ENCODE results near the gene TMEM107. TPM values are rescaled to one million over a fixed set of nuclear protein-coding genes. Genes with fewer than 3 reads are reported as not detected.

The TMEM107 gene
- total RNA-seq, 1 donor from 2014 or later, result 12.8 TPM

DNA sequence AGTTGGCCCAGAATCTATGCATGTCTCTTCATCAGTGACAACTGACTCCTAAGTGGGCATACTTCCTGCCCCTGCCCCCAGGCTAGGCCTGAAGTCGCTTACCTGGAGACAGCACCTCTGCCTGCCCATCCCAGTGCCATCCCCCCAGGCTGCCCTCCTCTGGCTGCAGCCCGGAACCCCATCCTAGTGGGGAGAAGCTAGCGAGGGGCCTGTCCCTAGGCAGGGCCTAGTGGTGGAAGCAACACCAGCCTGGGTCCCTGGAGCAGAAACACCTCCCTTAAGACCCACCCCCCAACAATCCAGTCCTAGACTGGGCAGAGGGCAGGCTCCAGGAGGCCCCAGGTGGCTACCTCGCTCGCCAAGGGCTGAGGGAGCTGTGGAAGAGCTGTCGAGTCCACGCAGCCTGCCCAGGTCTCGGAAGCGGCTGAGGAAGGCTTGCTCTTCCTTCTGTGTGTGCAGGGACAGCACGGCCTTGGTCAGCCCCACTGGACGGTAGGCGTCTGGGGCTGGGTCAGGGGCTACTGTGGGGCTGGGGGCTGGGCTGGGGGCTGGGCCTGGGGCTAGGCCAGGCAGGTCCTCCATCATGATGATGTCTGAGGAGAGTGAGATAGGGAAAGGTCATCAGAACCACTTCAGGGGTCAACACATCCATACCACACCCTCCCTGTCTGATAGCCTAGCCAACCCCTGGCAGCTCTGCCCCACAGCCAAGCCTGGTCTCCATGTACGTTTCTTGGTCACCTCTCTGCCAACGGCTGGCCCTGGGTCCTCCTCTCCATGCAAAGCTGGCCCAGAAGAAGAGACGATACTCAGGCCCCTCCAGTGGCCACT is 31.6 kb downstream of the TMEM107 start:
- H3K9me3 Mint-ChIP-seq (ENCODE audit: unreplicated experiment), result peaks cover 4% of the 10 kb centered on the region
- no peak for DNase-seq
- TF ChIP-seq, protein P1, sequence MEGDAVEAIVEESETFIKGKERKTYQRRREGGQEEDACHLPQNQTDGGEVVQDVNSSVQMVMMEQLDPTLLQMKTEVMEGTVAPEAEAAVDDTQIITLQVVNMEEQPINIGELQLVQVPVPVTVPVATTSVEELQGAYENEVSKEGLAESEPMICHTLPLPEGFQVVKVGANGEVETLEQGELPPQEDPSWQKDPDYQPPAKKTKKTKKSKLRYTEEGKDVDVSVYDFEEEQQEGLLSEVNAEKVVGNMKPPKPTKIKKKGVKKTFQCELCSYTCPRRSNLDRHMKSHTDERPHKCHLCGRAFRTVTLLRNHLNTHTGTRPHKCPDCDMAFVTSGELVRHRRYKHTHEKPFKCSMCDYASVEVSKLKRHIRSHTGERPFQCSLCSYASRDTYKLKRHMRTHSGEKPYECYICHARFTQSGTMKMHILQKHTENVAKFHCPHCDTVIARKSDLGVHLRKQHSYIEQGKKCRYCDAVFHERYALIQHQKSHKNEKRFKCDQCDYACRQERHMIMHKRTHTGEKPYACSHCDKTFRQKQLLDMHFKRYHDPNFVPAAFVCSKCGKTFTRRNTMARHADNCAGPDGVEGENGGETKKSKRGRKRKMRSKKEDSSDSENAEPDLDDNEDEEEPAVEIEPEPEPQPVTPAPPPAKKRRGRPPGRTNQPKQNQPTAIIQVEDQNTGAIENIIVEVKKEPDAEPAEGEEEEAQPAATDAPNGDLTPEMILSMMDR (IDR thresholded peaks at IDR 0.05; ENCODE audit: partially characterized antibody, unreplicated experiment), result no peak
- no peaks in the 10 kb centered on the region for H3K4me1 Mint-ChIP-seq (ENCODE audit: low read depth, unreplicated experiment)
- H3K27me3 Mint-ChIP-seq (ENCODE audit: unreplicated experiment), result peaks cover 5% of the 10 kb centered on the region
- no peak overlapping the region for H3K27ac Mint-ChIP-seq (ENCODE audit: unreplicated experiment)
- H3K4me3 Mint-ChIP-seq (ENCODE audit: unreplicated experiment), result no peak overlapping the region
- no peaks in the 10 kb centered on the region for H3K36me3 Mint-ChIP-seq (ENCODE audit: unreplicated experiment)

DNA sequence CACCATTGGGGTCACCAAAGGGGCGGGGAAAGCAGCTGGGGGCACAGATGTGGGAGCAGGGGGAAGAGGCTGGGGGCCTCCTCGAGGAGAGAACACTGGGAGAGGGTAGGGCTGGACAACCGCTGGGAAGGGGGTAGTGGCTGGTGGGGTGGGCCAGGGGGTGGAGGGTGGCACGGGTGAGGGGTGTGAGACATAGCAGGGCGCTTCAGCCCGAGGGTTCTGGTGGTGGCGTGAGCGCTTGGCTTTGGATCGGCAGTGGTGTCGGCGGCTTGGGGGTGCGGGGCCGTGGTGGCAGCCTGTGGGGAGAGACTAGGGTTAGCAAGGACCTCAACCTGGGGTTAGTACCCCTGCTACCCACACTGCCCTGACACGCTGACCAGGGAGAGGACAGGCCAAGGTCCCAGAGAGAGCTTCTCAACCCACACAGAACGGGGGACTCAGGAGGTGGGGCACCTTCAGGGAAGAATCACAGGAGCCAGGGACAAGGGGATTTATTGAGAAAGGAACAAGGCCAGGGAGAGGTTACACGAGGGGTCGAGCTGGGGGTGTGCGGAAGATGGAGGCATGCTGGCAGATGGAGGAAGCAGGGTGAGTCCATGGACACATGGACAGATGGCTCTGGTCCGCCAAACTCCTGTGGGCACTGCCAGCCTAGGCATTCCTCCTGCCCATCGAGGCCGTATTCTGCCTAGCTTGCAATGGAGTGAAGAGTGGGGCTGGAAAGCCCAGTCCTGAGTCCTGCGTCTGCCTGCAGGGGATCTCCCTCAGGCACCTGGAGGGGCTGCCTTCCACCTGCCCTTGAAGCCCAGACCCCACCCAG is 32.4 kb downstream of the TMEM107 start:
- H3K27ac Mint-ChIP-seq (ENCODE audit: unreplicated experiment), result no peak overlapping the region
- DNase-seq, result no peak
- TF ChIP-seq, protein P1 (IDR thresholded peaks at IDR 0.05; ENCODE audit: partially characterized antibody, unreplicated experiment), result no peak
- peaks cover 2% of the 10 kb centered on the region for H3K4me1 Mint-ChIP-seq (ENCODE audit: low read depth, unreplicated experiment)
- no peaks in the 10 kb centered on the region for H3K36me3 Mint-ChIP-seq (ENCODE audit: unreplicated experiment)
- no peak overlapping the region for H3K4me3 Mint-ChIP-seq (ENCODE audit: unreplicated experiment)
- H3K9me3 Mint-ChIP-seq (ENCODE audit: unreplicated experiment), result peaks cover 4% of the 10 kb centered on the region
- peaks cover 5% of the 10 kb centered on the region for H3K27me3 Mint-ChIP-seq (ENCODE audit: unreplicated experiment)

GRCh38 chr17:8142887-8143580 is 33.1 kb downstream of the TMEM107 start:
- TF ChIP-seq, protein P1 (IDR thresholded peaks at IDR 0.05; ENCODE audit: partially characterized antibody, unreplicated experiment), result no peak
- no peak overlapping the region for H3K27ac Mint-ChIP-seq (ENCODE audit: unreplicated experiment)
- peaks cover 2% of the 10 kb centered on the region for H3K4me1 Mint-ChIP-seq (ENCODE audit: low read depth, unreplicated experiment)
- no peak for DNase-seq
- peaks cover 5% of the 10 kb centered on the region for H3K27me3 Mint-ChIP-seq (ENCODE audit: unreplicated experiment)
- peaks cover 4% of the 10 kb centered on the region for H3K9me3 Mint-ChIP-seq (ENCODE audit: unreplicated experiment)
- H3K36me3 Mint-ChIP-seq (ENCODE audit: unreplicated experiment), result no peaks in the 10 kb centered on the region
- H3K4me3 Mint-ChIP-seq (ENCODE audit: unreplicated experiment), result no peak overlapping the region

DNA sequence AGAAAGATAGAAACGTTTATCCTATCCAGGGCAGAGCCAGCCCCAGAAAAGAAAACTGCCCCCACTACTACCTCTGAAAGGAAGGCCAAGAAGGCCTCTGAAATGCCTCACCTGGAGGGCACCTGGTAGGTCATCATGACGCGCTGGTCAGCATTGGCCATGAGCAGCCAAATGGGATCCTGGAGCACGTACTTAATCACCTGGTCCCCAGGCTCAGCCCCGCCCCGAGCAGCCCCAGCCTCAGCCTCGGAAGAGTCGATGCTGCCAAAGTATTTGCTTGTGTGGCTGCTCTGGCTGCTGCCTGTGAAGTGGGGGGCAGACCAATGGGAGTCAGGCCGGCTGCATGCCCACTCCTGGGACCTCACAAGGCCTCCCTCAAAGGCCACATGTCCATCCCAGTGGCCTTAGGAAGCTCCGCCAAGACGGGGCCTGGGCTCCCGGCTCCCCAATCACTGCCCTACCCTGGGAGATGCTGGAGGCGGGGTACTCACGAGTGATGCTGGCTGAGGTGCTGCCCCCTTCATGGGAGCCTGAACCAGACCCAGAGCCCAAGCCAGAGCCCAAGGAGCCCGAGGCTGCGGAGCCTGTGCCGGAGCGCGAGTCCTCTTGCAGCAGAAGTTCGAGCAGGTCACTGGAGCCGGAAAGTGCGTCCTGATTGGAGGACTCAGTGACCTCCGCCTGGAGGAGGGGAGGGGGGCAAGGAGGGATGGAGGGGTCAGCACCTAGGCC is 33.9 kb downstream of the TMEM107 start:
- Mint-ChIP-seq H3K36me3 (ENCODE audit: unreplicated experiment) (no peaks in the 10 kb centered on the region), H3K9me3 (ENCODE audit: unreplicated experiment) (peaks cover 4% of the 10 kb centered on the region), H3K4me3 (ENCODE audit: unreplicated experiment) (no peak overlapping the region), H3K4me1 (ENCODE audit: low read depth, unreplicated experiment) (peaks cover 2% of the 10 kb centered on the region), H3K27ac (ENCODE audit: unreplicated experiment) (no peak overlapping the region), H3K27me3 (ENCODE audit: unreplicated experiment) (peaks cover 5% of the 10 kb centered on the region)
- TF ChIP-seq, protein P1 (IDR thresholded peaks at IDR 0.05; ENCODE audit: partially characterized antibody, unreplicated experiment), result no peak
- DNase-seq, result no peak

All from glutamatergic neuron (in vitro differentiated cells).